Left ventricle myocardium superior (tissue), 1 donor: ENCODE results near the gene HAAO. TPM values are rescaled to one million over a fixed set of nuclear protein-coding genes. Genes with fewer than 3 reads are reported as not detected.

Experiments
- ATAC-seq: fragments of 200-7000 bp; cut with Tn5 transposase; one replicate; pipeline ENCODE4 v1.9.1; 2020; ENCODE audit warnings: mild to moderate bottlenecking, moderate library complexity
- DNase-seq: peaks from one replicate; pipeline ENCODE4 v3.0.0-alpha.2; 2020
- intact Hi-C: fragments of 100-400 bp; cut with micrococcal nuclease; formaldehyde crosslinking; loops from one replicate; pipeline ENCODE4 v1.11.0; 2022
- total RNA-seq: library from RNA; stranded (reverse); fragmentation: NEBNext Ultra II Directional; extraction: Animal tissue kit (Norgen Biotek cat#: 25700); gene quantifications from one replicate; pipeline ENCODE4 v1.2.1, GENCODE V29; 2021
- donor health status: DM: no; HTN: yes; CAD: no; lungs with severe emphysema.

Gene HAAO
- total RNA-seq, 1 donor from 2014 or later, result 1.9 TPM

GRCh38 chr2:42796427-42797248 lies 4.3 kb upstream of the HAAO start:
- ATAC-seq (no peak), DNase-seq (no peak)
- intact Hi-C loops, result no loop called here

GRCh38 chr2:42795841-42796301 lies 3.5 kb upstream of the HAAO start:
- peak; percentile 25 for ATAC-seq

GRCh38 chr2:42795275-42795674 lies 2.9 kb upstream of the HAAO start:
- intact Hi-C loops, result no loop called here
- DNase-seq (no peak), ATAC-seq (no peak)

More at GRCh38 chr2:42795841-42796301, 3.5 kb upstream of the HAAO start:
- intact Hi-C loops, result no loop called here
- peak; percentile 48 for DNase-seq

GRCh38 chr2:42794271-42795046 lies 2.1 kb upstream of the HAAO start:
- intact Hi-C loops, result no loop called here
- peak; percentile 4 for ATAC-seq
- DNase-seq, result no peak

- intact Hi-C loops, result no loop called here
- DNase-seq (no peak), ATAC-seq (peak; percentile 35)
Measured at GRCh38 chr2:42793334-42794270, 1.2 kb upstream of the HAAO start.

- intact Hi-C loops, result no loop called here
- DNase-seq, result no peak
Measured at GRCh38 chr2:42792087-42792582, 248 bp downstream of the HAAO start.

GRCh38 chr2:42791606-42792005 lies 777 bp downstream of the HAAO start:
- intact Hi-C loops, result no loop called here
- no peak for DNase-seq
- ATAC-seq, result no peak

More at GRCh38 chr2:42792087-42792582, 248 bp downstream of the HAAO start:
- peak; percentile 75 for ATAC-seq

- intact Hi-C loops, result no loop called here
- no peak for ATAC-seq
- DNase-seq, result no peak
Measured at GRCh38 chr2:42789751-42790150, 2.6 kb downstream of the HAAO start.

GRCh38 chr2:42788882-42789281 lies 3.5 kb downstream of the HAAO start:
- ATAC-seq (no peak), DNase-seq (no peak)
- intact Hi-C loops, result no loop called here

GRCh38 chr2:42788478-42788793 lies 3.9 kb downstream of the HAAO start:
- intact Hi-C loops, result no loop called here
- DNase-seq (no peak), ATAC-seq (no peak)

- no peak for ATAC-seq
- no peak for DNase-seq
- intact Hi-C loops, result no loop called here
Measured at GRCh38 chr2:42787788-42788477, 4.5 kb downstream of the HAAO start.

- intact Hi-C loops, result no loop called here
- no peak for DNase-seq
- ATAC-seq, result no peak
Measured at GRCh38 chr2:42787424-42787787, 5.0 kb downstream of the HAAO start.

- intact Hi-C loops, result no loop called here
- ATAC-seq (no peak), DNase-seq (no peak)
Measured at GRCh38 chr2:42786561-42787345, 5.6 kb downstream of the HAAO start.

GRCh38 chr2:42784204-42784880 lies 8.0 kb downstream of the HAAO start:
- intact Hi-C loops, result no loop called here
- DNase-seq (no peak), ATAC-seq (no peak)

- intact Hi-C loops, result no loop called here
- DNase-seq (no peak), ATAC-seq (no peak)
Measured at GRCh38 chr2:42783511-42783910, 8.9 kb downstream of the HAAO start.

GRCh38 chr2:42781181-42781580 lies 11.2 kb downstream of the HAAO start:
- ATAC-seq, result no peak
- DNase-seq, result no peak
- intact Hi-C loops, result no loop called here
